Measurements from ENCODE around the gene SLC35B1.
"Not testable (repeated sequence)": the region's sequence is repeated elsewhere in the genome, so short reads cannot be mapped to it uniquely, and the experiment has no call there.

SLC35B1 gene

DNA sequence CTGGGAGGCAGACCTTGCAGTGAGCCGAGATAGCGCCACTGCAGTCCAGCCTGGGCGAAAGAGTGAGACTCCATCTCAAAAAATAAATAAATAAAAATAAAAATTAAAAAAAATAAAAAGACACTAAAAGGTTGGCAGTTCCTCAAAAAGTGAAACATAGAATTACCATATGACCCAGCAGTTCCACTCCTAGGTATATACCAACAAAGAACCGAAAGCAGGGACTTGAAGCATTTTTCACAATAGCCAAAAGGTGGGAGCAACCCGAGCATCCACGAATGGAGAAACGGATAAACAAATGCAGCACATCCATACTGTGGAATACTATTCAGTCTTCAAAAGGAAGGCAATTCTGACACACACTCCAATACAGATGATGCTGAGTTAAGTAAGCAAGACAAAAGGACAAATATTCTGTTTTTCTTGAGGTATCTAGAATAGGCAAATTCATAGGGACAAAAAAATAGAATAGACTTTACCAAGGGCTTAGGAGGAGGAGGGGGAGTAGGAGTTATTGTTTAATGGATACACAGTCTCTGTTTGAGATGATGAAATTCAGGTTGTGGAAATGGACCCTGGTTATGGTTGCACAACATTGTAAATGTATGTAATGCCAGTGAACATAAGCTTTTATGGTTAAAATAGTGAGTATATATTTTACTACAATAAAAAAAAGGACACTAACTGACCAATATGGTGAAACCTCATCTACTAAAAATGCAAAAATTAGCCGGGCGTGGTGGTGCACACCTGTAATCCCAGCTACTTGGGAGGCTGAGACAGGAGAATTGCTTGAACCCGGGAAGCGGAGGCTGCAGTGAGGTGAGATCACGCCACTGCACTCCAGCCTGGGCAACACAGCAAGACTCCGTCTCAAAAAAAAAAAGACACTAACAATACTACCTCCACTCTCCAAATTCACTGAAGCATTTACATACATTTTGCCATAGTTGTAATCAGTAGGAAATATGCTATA lies 27.0 kb upstream of the SLC35B1 start:
- DNase-seq (ENCODE audit: low read depth in 2 of 2): no peak

DNA sequence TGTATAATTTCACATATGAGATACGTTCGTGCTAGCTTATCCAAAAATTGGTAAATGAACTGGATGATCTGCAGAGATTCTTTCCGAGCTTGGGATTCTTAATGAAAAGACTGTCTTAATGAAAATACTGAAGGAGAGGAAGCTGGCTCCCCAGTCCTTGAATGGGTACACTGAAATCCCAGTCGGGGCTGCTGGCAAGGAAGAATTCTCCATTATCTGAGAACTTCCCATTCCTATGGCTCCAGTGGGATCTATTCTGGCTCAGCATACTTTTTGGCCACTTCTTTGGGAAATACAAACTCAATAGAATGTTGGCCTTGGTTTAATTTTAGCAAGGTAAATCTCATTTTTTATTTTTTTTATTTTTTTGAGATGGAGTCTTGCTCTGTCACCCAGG lies 23.7 kb upstream of the SLC35B1 start:
- DNase-seq (ENCODE audit: low read depth in 2 of 2): no peak

DNA sequence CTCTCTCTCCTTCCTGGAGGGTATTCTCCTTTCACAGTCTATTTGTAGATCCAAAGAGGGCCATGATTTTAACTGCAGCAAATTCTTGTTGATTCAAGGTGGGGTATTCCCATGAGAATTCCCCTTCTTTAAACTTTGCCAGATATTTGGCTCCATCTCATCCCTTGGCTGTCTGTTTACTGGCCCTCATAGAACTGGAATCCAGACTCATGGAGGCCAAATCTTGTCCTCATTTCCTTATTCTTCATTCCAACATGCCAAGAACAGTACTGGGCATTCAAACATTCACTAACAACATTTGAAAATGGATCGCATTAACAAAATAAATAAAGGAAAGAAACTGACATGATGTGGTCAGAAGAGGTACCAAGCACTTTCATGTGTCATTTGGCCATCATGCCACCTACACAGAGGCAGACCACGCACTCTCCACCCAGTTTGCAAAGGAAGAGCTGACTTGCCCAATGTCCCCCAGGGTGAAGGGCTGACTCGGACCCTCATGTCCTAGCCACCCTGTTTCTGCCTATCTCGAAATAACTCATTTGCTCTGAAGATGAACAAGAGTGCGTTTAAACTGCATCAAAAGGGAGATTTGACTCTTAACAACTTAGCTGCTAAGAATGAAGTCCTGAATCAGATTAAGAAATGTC lies 23.1 kb upstream of the SLC35B1 start:
- DNase-seq (ENCODE audit: low read depth in 2 of 2): no peak

DNA sequence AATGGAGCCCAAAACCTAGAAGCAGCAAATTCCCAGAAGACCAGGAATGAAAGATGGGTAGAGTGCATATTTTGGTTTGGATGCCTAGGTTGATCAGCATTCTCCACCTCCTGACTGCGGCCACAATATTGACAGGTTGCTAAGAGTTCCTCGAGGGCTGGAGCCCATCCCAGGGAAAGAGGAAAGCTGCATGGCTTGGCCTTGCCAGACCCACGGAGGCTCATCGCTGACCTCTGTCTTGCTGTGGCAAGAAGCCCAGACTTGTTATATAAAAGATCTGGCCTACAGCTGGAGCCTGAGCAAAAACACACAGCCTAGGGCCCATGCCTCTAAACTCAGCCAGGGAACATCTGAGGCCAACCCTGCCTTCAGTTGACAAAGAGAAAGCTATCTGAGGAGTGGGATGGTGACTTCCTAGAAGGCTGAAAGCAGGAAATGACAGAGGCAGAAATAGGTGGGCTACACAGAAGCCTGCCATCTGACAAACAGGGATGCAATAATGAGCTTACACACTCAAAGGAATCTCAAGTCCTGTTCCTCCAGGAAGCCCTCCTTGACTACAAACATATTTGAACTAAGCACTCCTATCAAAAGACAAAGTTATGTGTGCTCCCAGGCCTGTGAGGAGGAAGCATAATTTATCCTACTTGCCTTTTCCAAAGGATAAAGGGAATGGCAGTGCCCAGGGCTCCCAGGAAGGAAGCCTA lies 22.5 kb upstream of the SLC35B1 start:
- no peak for DNase-seq (ENCODE audit: low read depth in 2 of 2)

DNA sequence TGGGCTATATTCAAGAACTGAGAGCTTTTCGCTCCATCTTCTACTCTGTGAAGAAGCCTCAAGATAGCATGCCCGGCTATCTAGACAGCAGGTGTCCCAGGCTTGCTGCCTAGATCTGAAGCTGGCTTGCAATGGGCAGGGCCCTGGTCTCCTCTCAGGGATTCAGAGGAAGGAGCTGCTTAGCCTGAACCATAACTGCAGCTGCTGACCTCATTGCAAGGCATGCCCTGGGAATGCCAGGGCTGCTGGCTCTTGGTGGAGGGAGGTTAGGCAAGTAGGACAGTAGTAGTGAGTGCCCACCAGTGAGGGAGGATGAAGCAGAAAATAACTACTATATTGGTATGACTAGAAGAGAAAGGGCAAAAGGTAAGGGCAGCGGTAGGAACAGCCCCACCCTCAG lies 21.3 kb upstream of the SLC35B1 start:
- no peak for DNase-seq (ENCODE audit: low read depth in 2 of 2)

DNA sequence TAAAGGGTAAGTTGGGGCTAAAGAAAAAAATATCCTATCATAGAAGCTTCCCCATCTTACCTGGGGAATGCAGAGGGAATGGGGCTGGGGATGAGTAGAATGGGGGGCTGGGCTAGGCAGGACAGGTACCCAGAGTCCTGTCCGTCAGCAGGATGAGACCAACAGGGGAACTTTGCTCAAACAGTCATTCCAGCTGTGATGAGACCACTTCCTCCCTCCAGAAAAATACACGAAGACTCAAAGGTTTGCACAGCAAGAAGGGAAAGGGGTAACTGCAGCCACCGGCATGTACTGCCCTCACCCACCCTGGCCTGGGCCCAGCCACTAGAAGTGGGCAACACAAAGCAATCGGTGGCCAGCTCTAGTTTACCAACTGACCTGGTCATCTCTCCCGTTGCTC lies 20.7 kb upstream of the SLC35B1 start:
- DNase-seq (ENCODE audit: low read depth in 2 of 2): no peak

DNA sequence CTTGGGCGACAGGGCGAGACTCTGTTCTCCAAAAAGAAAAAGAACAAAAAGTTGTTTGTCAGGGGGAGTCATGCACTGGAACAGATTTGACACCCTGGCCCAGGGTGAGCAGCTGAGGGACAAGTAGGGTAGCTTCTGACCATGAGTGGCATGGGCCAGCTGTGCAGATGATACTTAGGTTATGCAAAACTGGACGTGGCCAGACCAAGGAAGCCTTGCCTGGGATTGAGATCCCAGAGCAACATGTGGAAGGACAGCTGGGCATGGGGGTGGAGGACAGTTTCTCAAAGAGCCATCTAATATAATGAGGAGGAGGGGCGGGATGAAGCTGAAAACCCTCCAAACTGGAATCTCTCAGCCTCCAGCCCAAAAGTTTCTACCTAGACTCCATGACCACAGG lies 19.6 kb upstream of the SLC35B1 start:
- no peak for DNase-seq (ENCODE audit: low read depth in 2 of 2)

DNA sequence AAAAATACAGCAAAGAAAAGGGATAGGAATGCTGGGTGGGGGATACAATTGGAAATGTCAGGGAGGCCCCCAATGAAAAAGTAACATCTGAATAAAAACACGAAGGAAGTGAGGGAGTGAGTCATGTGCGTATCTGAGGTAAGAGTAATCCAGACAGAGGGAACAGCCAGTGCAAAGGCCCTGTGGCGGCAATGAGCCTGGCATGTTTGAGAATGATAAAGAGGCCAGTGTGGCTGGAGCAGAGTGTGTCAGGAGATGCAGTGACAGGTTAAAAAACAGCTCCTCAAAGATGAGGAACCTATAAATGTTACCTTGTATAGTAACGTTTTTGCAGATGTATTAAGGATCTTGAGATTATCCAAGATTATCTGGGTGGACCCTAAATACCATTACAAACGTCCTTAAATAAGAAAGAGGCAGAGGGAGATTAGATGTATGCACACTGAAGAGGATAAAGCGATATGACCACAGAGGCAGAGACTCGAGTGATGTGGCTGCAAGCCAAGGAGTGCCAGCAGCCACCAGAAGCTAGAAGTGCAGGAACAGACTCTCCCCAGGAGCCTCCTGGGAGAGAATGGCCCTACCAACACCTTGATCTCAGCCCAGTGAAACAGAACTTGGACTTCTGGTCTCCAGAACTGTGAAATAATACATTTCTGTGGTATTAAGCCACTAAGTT lies 17.8 kb upstream of the SLC35B1 start:
- no peak for DNase-seq (ENCODE audit: low read depth in 2 of 2)

DNA sequence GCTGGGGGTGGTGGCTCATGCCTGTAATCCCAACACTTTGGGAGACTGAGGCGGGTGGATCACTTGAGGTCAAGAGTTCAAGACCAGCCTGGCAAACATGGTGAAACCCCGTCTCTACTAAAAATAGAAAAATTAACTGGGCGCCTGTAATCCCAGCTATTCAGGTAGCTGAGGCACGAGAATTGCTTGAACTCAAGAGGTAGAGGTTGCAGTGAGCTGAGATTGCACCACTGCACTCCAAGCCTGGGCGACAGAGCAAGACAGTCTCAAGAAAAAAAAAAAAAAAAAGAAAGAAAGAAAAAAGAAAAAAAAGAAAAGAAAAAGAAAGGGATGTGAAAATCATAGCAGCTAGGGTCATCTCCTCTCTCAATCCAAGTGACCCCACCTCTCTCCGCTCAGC lies 16.8 kb upstream of the SLC35B1 start:
- not testable (repeated sequence) for DNase-seq (ENCODE audit: low read depth in 2 of 2)

DNA sequence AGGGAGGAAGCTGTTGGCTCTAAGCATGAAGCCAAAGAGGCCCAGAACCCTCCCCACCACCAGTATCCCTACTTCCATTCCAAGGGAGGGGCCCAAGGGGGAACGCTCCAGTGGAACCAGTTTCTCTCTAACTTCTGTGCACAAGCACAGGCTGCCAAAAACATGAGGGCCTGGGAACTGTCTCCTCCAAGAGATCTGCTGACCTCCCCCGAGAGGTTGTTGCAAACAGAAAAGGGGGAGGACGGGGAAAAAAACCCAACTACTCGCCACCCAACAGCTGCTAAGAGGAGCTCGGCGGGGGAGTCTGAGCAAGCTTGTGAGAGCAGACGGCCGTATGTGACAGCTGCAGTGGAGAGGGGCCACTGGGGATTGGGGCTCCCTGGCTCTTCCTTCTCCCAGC lies 15.7 kb upstream of the SLC35B1 start:
- no peak for DNase-seq (ENCODE audit: low read depth in 2 of 2)

DNA sequence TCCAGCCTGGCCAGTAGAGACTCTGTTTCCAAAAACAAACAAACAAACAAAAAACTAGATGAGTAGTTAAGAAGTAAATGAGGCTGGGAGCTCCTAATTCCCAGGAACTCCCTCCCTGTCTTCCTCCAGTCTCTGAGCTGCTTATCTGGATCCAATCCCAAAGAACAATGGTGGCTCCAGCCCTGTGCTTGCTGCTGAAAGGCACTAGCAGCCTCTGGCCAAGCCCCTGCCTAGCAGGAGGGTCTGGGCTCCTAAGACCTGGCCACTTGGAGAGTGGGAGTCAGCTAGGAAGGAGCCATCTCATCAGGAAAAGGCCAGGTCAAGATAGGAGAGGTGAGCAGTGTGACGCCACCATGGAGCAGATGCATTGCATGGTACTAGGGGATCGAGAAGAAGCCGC lies 14.3 kb upstream of the SLC35B1 start:
- DNase-seq (ENCODE audit: low read depth in 2 of 2): no peak

DNA sequence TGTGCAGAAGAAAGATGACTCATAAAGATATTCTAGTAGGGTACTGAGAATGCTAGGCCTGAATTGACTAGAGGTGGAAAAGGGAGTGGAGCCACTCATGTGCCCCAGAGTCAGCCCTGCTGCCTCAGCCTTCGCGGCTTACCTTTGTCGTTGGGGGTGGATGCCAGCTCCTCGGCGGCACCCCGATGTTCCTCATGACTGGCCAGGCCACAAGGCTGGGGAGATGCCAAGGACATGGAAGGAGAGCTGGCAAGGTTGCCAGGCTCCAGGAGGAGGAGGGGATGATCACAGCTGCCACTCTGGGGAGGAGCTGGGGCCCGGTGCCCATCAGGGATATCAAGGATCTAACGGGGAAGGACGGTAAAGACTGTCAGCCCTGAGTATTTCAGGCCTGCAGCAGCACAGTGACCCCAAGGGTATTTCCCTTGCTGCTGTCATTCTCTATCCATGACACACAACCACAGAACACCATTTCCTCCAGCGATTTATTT lies 9.7 kb upstream of the SLC35B1 start:
- no peak for DNase-seq (ENCODE audit: low read depth in 2 of 2)

DNA sequence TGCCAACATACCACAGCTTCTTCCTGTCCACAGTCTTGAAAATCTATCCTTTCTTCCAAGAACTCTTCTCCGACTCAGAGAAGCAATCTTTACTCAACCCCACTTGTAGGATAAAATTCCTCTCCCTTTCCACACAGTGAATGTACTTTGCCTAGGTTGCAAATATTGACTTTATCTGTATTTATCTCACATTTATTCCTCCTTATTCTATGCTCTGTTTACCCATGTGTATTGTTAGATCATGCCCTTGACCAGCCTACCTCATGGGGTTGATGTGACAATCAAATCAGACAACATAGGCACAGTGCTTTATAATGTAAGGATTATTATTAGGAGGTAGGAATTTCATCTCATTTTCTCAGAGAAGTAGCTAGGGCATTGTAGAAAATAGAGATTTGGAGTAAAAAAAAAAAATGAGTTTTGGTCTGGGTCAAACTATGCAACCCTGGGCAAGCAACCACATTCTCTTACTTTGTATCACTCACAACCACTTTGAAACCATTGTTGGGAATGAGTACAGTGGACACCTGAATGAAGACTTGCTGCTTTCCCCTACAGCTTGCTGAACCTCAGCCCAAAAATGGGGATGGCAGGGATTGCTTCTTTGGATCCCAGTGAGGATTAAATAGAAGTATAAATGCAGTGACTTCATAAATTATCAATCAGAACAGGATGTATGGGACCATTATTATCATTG lies 9.1 kb upstream of the SLC35B1 start:
- no peak for DNase-seq (ENCODE audit: low read depth in 2 of 2)

DNA sequence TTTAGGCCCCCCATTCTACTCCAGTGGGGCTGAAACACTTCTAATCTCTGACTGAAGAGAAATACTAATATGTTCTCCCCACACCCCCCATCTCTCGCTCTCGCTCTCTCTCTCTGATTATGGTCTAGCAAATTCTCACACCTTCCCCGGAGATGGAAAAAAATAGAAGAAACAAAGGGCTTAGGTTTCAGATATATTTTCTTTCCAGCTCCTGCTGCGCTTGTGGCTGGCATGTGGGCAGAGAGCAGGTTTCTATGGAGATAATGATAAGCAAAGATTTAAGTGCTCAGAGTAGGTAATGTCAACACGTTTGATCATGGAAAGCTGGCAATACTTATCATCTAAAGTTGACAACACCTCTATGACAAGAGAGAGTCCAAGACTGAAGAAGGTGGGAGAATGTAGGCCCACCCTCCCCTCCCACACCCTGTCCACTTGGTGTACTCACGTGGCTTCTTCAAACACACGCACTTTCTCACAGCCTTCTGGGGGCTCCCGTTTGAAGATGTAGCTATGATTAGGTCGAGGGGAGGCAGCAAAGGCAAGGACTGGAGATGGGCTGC lies 8.0 kb upstream of the SLC35B1 start:
- peak in 1 of 2 donors; percentile 43 for DNase-seq (ENCODE audit: low read depth in 2 of 2)

DNA sequence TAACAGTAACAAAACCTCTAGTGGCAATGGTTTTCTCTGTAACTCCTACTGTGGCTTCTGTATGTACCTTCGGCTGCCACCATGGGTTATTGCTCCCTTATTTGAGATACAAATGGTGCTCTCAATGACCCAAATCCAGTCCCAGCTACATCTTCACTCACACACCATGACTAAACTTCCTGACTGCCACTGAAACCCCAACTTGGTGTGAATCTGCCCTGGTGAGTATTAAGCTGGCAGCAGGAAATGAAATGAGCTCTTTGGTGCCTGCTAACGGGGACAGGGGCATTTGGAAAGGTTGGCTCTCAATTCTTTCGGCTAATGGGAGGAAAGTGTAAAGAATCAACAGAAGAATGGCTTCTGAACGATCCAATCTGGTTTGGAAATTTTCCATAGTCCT lies 7.5 kb upstream of the SLC35B1 start:
- no peak for DNase-seq (ENCODE audit: low read depth in 2 of 2)

DNA sequence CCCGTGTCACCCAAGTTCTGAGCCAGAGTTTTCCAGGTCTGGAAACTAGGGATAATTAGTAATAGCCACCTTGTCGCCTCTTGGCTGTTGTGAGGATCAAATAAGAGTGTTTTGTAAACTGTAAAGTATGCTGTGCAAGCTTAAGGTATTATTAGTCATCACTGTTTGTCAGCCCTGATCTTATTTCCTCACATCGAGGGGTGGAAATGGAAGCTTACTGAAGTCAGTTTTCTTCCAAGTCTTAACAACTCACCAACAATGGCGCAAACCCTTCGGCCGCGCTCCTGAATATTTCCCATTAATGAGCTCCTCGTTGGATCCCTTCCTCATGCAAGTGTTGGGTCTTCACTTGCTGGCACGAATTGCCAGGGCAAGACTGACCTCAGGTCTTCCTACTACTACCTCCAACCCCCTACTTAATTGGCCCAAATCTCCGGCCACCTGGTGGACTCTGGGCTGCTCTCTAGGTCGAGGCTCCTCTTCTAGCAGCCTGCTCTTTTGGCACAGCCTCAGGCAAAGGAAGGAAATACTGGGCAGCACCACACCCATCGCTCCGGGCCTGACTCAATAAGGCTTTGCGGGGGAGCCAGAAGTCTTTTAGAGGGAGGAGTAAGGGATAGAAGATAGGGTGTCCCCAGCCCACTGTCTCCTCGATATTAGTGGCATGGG lies 885 bp upstream of the SLC35B1 start:
- no peak for DNase-seq (ENCODE audit: low read depth in 2 of 2)

DNA sequence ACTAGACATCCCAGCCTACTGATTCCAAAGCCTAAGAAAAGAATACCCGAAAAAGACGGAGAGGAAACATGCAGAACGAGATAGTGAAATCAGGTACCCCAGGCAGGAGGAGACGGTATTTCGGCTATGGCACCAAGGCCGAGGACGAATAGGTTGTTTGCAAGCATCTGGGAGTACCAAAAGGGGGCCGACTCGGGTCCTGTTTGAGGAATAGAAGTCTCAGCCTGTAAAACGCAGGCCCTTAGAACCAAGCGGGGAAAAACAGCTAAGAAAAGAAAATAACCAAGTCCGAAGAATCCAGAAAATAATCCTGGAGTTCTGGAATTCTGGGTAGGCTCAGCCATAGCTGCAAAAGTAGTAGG lies 537 bp downstream of the SLC35B1 start:
- no peak for DNase-seq (ENCODE audit: low read depth in 2 of 2)

DNA sequence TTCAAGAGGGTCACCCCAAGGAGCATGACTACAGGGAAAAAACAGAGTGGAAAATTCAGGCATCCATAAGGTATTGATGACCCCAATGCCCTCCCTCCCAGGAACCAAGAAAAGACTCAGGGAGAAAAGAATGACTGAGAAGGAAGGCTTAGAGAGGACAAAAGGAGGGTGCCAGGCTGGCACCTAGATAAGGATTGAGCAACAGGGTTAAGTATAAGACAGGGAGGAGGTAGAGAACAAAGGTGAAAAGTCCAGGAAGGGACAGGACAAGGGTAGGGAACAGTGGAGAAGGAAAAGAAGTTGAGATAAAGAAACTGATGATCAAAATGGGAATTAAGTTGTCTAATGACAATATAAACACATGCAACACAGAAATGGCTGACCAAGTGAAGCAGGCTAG lies 2.5 kb downstream of the SLC35B1 start:
- no peak for DNase-seq (ENCODE audit: low read depth in 2 of 2)

DNA sequence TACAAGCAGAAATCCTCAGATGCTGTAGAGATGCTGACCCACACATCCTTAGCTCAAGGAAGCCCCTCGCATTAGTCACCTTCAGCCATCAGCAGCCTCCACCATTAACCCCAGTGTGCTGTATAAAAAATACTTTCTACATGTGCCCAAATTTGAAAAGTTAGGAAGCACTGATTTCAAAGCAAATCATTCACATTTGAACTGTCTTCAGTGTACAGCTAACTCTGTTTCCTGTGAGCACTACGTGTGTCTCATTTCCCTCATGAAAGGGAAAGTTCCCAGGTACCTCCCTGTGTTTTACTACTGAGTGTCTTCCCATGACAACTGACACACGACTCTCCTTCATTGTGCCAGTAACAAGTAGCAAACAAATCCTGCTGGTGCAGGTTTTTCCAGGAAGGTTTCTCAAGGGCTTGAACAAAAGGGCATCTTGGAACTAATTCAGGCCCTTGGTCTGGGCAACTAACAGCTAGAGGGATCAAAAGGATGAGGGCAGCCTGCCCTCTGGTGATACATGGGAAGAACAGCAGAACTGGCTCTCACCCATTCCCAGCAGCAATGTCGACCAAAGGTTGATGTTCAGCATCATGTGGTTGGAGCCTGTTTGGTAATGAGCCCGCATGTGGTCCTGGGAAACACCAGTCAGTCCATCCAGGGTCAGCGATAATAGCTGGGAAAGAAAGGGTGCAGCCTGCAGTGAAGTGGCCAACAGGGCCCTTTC lies 4.0 kb downstream of the SLC35B1 start:
- no peak for DNase-seq (ENCODE audit: low read depth in 2 of 2)

DNA sequence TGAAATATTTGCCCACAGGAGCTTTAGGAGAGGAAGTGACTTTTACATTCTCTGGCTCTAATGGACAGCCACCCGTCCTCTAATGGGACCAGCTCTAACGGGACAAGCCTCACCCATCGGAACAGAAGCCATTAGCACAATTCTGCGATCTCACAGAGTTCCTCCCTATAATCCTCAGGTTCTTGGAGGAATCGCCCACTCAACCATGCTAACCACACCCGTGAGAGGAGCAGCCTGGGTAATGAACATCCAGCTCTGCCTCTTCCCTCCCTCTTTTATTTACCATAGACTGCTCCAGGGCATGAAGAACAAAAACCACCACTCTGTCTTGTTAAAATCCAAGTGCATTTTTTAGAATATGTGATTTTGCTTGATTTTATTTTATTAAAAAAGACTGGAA lies 6.8 kb downstream of the SLC35B1 start:
- no peak for DNase-seq (ENCODE audit: low read depth in 2 of 2)
